HG02798 (cell line): ENCODE data around the gene SORCS2.

Source experiments
- ATAC-seq: cut with Tn5 transposase; IDR thresholded peaks from one replicate; pipeline ENCODE4 v1.9.1; 2021; ENCODE audit warnings: mild to moderate bottlenecking; ENCODE audit not compliant: unreplicated experiment, poor library complexity

SORCS2 gene

GRCh38 chr4:7313347-7313811 is 121.0 kb downstream of the SORCS2 start:
- ATAC-seq: no peak

- ATAC-seq: no peak
These were observed 121.7 kb downstream of the SORCS2 start for GRCh38 chr4:7313991-7314390.

GRCh38 chr4:7315286-7315685 is 122.9 kb downstream of the SORCS2 start:
- no peak for ATAC-seq

- ATAC-seq: no peak
These were observed 123.6 kb downstream of the SORCS2 start for GRCh38 chr4:7315935-7316334.

GRCh38 chr4:7319024-7319423 is 126.7 kb downstream of the SORCS2 start:
- no peak for ATAC-seq

GRCh38 chr4:7320206-7320797 is 128.0 kb downstream of the SORCS2 start:
- no peak for ATAC-seq

GRCh38 chr4:7322166-7322991 is 130.0 kb downstream of the SORCS2 start:
- no peak for ATAC-seq

GRCh38 chr4:7323461-7323871 is 131.1 kb downstream of the SORCS2 start:
- no peak for ATAC-seq

- ATAC-seq: no peak
These were observed 131.7 kb downstream of the SORCS2 start for GRCh38 chr4:7323872-7324650.

- no peak for ATAC-seq
These were observed 132.3 kb downstream of the SORCS2 start for GRCh38 chr4:7324651-7325121.

- ATAC-seq: no peak
These were observed 133.2 kb downstream of the SORCS2 start for GRCh38 chr4:7325541-7325940.

GRCh38 chr4:7326306-7326692 is 134.0 kb downstream of the SORCS2 start:
- ATAC-seq: no peak

- no peak for ATAC-seq
These were observed 134.5 kb downstream of the SORCS2 start for GRCh38 chr4:7326693-7327340.

- ATAC-seq: no peak
These were observed 135.1 kb downstream of the SORCS2 start for GRCh38 chr4:7327341-7327885.

- ATAC-seq: no peak
These were observed 136.0 kb downstream of the SORCS2 start for GRCh38 chr4:7328162-7328912.

- no peak for ATAC-seq
These were observed 136.7 kb downstream of the SORCS2 start for GRCh38 chr4:7328913-7329638.

GRCh38 chr4:7330031-7330596 is 137.8 kb downstream of the SORCS2 start:
- ATAC-seq: no peak
